GM21737 (cell line): Measurements from ENCODE around the gene RPS8.
A peak's percentile ranks its signal among the peaks of the same experiment; 100 is the strongest.
"Not testable (repeated sequence)": the region's sequence is repeated elsewhere in the genome, so short reads cannot be mapped to it uniquely, and the experiment has no call there.

Experiments used
- ATAC-seq: cut with Tn5 transposase; IDR thresholded peaks from one replicate; pipeline ENCODE4 v1.9.1; 2021; ENCODE audit warnings: mild to moderate bottlenecking, moderate library complexity; ENCODE audit not compliant: unreplicated experiment

The RPS8 gene

GRCh38 chr1:44802306-44803061 is 27.1 kb downstream of the RPS8 start:
- no peak for ATAC-seq

- no peak for ATAC-seq
These were observed 27.6 kb downstream of the RPS8 start for GRCh38 chr1:44803062-44803311.

- no peak for ATAC-seq
These were observed 28.2 kb downstream of the RPS8 start for GRCh38 chr1:44803312-44804095.

- ATAC-seq, result no peak
These were observed 30.1 kb downstream of the RPS8 start for GRCh38 chr1:44805311-44806024.

- ATAC-seq, result no peak
These were observed 30.8 kb downstream of the RPS8 start for GRCh38 chr1:44806025-44806703.

- no peak for ATAC-seq
These were observed 31.5 kb downstream of the RPS8 start, which contains the start of gene DYNLT4 for GRCh38 chr1:44806704-44807363. DYNLT4 (minus strand) TSS chr1:44807351; CDS start chr1:44806668, 683 bp downstream.

- ATAC-seq, result peak; percentile 35
These were observed 32.2 kb downstream of the RPS8 start for GRCh38 chr1:44807364-44808062.

- ATAC-seq, result peak; percentile 27
These were observed 33.0 kb downstream of the RPS8 start, which contains the start of gene BTBD19 for GRCh38 chr1:44808063-44808937. BTBD19 (plus strand) TSS chr1:44808523; CDS start chr1:44808821, 298 bp downstream.

GRCh38 chr1:44808938-44809917 is 33.9 kb downstream of the RPS8 start:
- ATAC-seq, result peak; percentile 43

- ATAC-seq, result no peak
These were observed 34.9 kb downstream of the RPS8 start for GRCh38 chr1:44810101-44810761.

GRCh38 chr1:44810762-44811105 is 35.4 kb downstream of the RPS8 start:
- not testable (repeated sequence) for ATAC-seq

GRCh38 chr1:44811234-44811633 is 35.9 kb downstream of the RPS8 start:
- ATAC-seq, result no peak

GRCh38 chr1:44812822-44813543 is 37.6 kb downstream of the RPS8 start:
- no peak for ATAC-seq

GRCh38 chr1:44815926-44816325 is 40.6 kb downstream of the RPS8 start:
- ATAC-seq, result not testable (repeated sequence)

- ATAC-seq, result no peak
These were observed 42.0 kb downstream of the RPS8 start for GRCh38 chr1:44817307-44817706.

GRCh38 chr1:44817771-44818495 is 42.6 kb downstream of the RPS8 start:
- no peak for ATAC-seq
